PC-3 (cell line): Measurements from ENCODE around the gene TSPAN9. TPM values are rescaled to one million over a fixed set of nuclear protein-coding genes. Genes with fewer than 3 reads are reported as not detected.

Experiments
- ATAC-seq: fragments of 200-7000 bp; cut with Tn5 transposase; 2 replicates; pipeline ENCODE4 v1.9.1; 2020; ENCODE audit warnings: mild to moderate bottlenecking, moderate library complexity
- BruUV-seq: library from RNA; stranded (reverse); fragments of 400-500 nt; replicated peaks from 2 replicates; lab custom pipeline; 2021; lab: Mats Ljungman, UMichigan
- CTCF ChIA-PET: fragments of 300-600 bp; sonication (Branson Sonifier 250); formaldehyde crosslinking; loops from one replicate; lab custom pipeline; 2022; ENCODE audit warnings: antibody characterized with exemption; lab: Charles Lee
- POLR2A ChIA-PET: fragments of 300-600 bp; sonication (Branson Sonifier 250); formaldehyde crosslinking; loops from one replicate; lab custom pipeline; 2022; ENCODE audit warnings: antibody characterized with exemption; ENCODE audit not compliant: unreplicated experiment; lab: Charles Lee
- DNase-seq: peaks from one replicate; pipeline ENCODE4 v3.0.0-alpha.2; 2015
- H2AFZ ChIP-seq: fragments of 300-600 bp; sonication (generic); 2 replicates; pipeline ENCODE4 v1.6.0; 2016; ENCODE audit warnings: antibody characterized with exemption, low read length
- H3F3A ChIP-seq: fragments of 300-600 bp; sonication (generic); one replicate; pipeline ENCODE4 v1.6.0; 2017; ENCODE audit warnings: antibody characterized with exemption, low read length, control low read depth, mild to moderate bottlenecking; ENCODE audit not compliant: unreplicated experiment
- H3K27ac ChIP-seq: fragments of 300-600 bp; sonication (generic); 2 replicates; pipeline ENCODE4 v1.5.1; 2016; ENCODE audit warnings: mild to moderate bottlenecking, low read length
- H3K27me3 ChIP-seq: fragments of 300-600 bp; sonication (generic); 2 replicates; pipeline ENCODE4 v1.6.1; 2016; ENCODE audit warnings: low read length, mixed read lengths
- H3K36me3 ChIP-seq: fragments of 300-600 bp; sonication (generic); 2 replicates; pipeline ENCODE4 v1.6.1; 2016; ENCODE audit warnings: low read depth, mixed run types, low read length, mixed read lengths
- H3K4me1 ChIP-seq: fragments of 300-600 bp; sonication (generic); 2 replicates; pipeline ENCODE4 v1.5.1; 2016; ENCODE audit warnings: low read length; ENCODE audit not compliant: insufficient read depth
- H3K4me2 ChIP-seq: fragments of 300-600 bp; sonication (generic); 2 replicates; pipeline ENCODE4 v1.6.0; 2016; ENCODE audit warnings: low read length
- H3K4me3 ChIP-seq: fragments of 300-600 bp; sonication (generic); 2 replicates; pipeline ENCODE4 v1.5.1; 2016; ENCODE audit warnings: mild to moderate bottlenecking, low read length, mixed read lengths
- H3K79me2 ChIP-seq: fragments of 300-600 bp; sonication (generic); 2 replicates; pipeline ENCODE4 v1.6.1; 2017; ENCODE audit warnings: low read length, mixed read lengths
- H3K9ac ChIP-seq: fragments of 300-600 bp; sonication (generic); 2 replicates; pipeline ENCODE4 v1.6.0; 2016; ENCODE audit warnings: mild to moderate bottlenecking, low read length
- H3K9me2 ChIP-seq: fragments of 300-600 bp; sonication (generic); replicated peaks from 2 replicates; pipeline ENCODE4 v1.6.1; 2016; ENCODE audit warnings: mixed run types, low read length, mixed read lengths
- H3K9me3 ChIP-seq: fragments of 300-600 bp; sonication (generic); 2 replicates; pipeline ENCODE4 v1.6.1; 2016; ENCODE audit warnings: low read length, mixed read lengths
- H4K20me1 ChIP-seq: fragments of 300-600 bp; sonication (generic); 2 replicates; pipeline ENCODE4 v1.6.1; 2016; ENCODE audit warnings: low read length, mixed read lengths
- EZH2 ChIP-seq: fragments of 300-600 bp; sonication (generic); IDR thresholded peaks from one replicate; pipeline ENCODE4 v1.6.1; 2017; ENCODE audit warnings: antibody characterized with exemption, mild to moderate bottlenecking, low read length; ENCODE audit not compliant: unreplicated experiment
- EZH2phosphoT487 ChIP-seq: fragments of 300-600 bp; sonication (generic); IDR thresholded peaks from 2 replicates; pipeline ENCODE4 v1.6.1; 2018; ENCODE audit warnings: mild to moderate bottlenecking, antibody characterized with exemption, low read length, borderline replicate concordance
- intact Hi-C: fragments of 100-400 bp; cut with micrococcal nuclease; formaldehyde crosslinking; loops from 2 replicates; pipeline ENCODE4 v1.9.0; 2023
- total RNA-seq: library from RNA; depleted of rRNA; stranded (reverse); fragments of >200 nt; gene quantifications from 2 replicates; pipeline ENCODE4 v1.2.3, GENCODE V29; 2014
- TF ChIP-seq, protein P1 (sequence below): fragments of 300-600 bp; sonication (generic); conservative IDR thresholded peaks from 2 replicates; pipeline ENCODE4 v1.5.1; 2017; ENCODE audit warnings: antibody characterized with exemption, low read depth, mild to moderate bottlenecking, low read length

TSPAN9 gene
- total RNA-seq, 1 experiment from 2014 or later: 6.2 TPM

DNA sequence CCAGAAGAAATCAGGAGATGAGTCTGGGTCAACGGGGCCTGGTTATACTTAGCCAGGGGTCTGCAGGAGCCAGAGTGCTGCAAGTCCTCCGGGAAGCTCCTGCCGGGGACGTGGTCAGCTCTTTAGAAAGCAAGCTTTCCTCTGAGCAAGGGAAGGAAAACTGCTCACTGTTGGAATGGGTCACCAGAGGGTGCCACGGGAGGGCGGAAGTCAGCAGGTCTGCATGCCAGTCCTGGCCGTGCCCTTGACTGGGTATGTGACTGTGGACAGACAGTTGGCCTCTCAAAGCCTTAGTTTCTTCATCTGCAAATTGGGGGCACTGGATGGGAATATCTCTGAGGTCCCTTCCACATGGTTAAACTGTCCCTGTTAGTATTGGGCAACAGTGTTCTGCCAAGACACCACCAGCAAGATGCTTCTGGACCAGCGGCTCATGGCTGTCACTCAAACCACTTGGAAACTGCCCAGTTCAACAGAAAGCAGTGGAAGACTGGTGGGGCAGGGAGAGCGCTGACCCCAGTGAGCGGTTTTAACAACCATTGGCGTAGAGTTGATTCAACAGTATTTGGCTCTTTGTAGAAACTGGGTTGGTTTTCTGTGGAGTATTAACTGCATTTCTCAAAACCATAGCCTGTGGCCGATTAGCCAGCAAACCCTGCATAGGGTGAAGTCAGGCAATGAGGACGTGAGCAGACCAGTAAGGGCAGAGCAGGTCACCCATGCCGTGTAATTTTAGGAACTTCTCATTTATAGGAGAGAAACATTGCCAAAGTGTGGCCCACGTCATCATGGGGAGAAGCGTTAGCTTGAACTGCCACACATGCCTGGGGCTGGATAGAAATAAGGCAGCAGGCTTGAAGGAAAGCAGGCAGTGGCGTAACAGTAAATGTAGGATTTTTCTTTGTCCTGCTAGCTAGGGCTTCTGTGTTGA is 249.9 kb downstream of the TSPAN9 start:
- no peaks in the 10 kb centered on the region for H3K79me2 ChIP-seq
- no peak overlapping the region for H3K4me2 ChIP-seq
- no peaks in the 10 kb centered on the region for H3K4me1 ChIP-seq
- no peak overlapping the region for H2AFZ ChIP-seq
- POLR2A ChIA-PET: no interaction called here
- TF ChIP-seq, protein P1, sequence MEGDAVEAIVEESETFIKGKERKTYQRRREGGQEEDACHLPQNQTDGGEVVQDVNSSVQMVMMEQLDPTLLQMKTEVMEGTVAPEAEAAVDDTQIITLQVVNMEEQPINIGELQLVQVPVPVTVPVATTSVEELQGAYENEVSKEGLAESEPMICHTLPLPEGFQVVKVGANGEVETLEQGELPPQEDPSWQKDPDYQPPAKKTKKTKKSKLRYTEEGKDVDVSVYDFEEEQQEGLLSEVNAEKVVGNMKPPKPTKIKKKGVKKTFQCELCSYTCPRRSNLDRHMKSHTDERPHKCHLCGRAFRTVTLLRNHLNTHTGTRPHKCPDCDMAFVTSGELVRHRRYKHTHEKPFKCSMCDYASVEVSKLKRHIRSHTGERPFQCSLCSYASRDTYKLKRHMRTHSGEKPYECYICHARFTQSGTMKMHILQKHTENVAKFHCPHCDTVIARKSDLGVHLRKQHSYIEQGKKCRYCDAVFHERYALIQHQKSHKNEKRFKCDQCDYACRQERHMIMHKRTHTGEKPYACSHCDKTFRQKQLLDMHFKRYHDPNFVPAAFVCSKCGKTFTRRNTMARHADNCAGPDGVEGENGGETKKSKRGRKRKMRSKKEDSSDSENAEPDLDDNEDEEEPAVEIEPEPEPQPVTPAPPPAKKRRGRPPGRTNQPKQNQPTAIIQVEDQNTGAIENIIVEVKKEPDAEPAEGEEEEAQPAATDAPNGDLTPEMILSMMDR: no peak
- TF ChIP-seq EZH2phosphoT487 (no peak), EZH2 (no peak)
- H3K4me3 ChIP-seq: no peak overlapping the region
- no peaks in the 10 kb centered on the region for H3K36me3 ChIP-seq
- no peak for DNase-seq
- intact Hi-C loops: no loop called here
- BruUV-seq: no TSS peak
- no peaks in the 10 kb centered on the region for H3K9me3 ChIP-seq
- CTCF ChIA-PET: no interaction called here
- ATAC-seq: no peak
- no peak overlapping the region for H3K27ac ChIP-seq
- no peaks in the 10 kb centered on the region for H3K27me3 ChIP-seq
- no peaks in the 10 kb centered on the region for H3F3A ChIP-seq
- H4K20me1 ChIP-seq: no peaks in the 10 kb centered on the region
- no peaks in the 10 kb centered on the region for H3K9me2 ChIP-seq
- no peak overlapping the region for H3K9ac ChIP-seq

DNA sequence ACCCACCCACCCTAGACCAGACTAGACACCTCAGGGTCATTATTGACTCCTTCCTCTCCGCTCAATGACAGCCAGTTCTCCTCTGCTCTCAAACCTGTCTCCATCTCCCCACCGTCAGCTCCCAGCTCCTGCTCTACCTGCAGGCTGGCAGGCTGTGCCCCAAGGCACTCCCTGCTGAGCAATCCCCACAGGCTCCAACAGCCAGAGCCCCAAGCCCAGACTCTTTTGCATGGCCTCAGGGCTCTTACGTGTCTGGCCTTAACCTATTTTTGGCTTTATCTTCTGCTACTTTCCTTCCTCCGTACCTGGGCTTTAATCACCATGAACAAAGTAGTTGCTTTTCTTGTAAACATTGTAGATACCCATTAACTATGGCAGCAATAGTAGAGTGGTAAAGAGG is 250.9 kb downstream of the TSPAN9 start:
- DNase-seq (no peak), ATAC-seq (no peak)
- no peak overlapping the region for H2AFZ ChIP-seq
- intact Hi-C loops: no loop called here
- no peaks in the 10 kb centered on the region for H3K36me3 ChIP-seq
- no peak overlapping the region for H3K9ac ChIP-seq
- POLR2A ChIA-PET: no interaction called here
- H3K79me2 ChIP-seq: no peaks in the 10 kb centered on the region
- H4K20me1 ChIP-seq: no peaks in the 10 kb centered on the region
- H3K9me2 ChIP-seq: no peaks in the 10 kb centered on the region
- H3F3A ChIP-seq: no peaks in the 10 kb centered on the region
- TF ChIP-seq EZH2phosphoT487 (no peak), EZH2 (no peak)
- TF ChIP-seq, protein P1: no peak
- BruUV-seq: no TSS peak
- no peaks in the 10 kb centered on the region for H3K9me3 ChIP-seq
- H3K27me3 ChIP-seq: no peaks in the 10 kb centered on the region
- CTCF ChIA-PET: no interaction called here
- no peak overlapping the region for H3K27ac ChIP-seq
- H3K4me3 ChIP-seq: no peak overlapping the region
- H3K4me2 ChIP-seq: no peak overlapping the region
- H3K4me1 ChIP-seq: no peaks in the 10 kb centered on the region

DNA sequence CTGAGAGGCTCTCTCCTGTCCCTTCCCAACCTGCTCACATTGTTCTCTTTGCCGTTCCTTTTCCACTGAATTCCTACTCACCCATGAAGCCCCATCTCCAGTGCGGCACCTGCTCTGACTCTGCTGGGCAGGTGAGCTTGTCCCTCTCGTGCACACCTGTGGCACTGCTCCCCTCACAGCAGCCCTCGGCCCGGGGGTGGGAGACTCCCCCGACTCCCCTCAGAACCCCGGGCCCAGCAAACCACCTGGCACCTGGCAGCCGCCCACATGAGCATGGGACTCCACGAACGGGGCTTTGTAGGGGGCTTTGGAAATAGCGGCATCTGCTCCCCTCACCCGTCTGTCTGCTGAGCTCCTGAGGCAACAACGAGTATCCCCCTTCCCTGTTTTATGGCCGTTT is 251.4 kb downstream of the TSPAN9 start:
- H3K27me3 ChIP-seq: no peaks in the 10 kb centered on the region
- no peaks in the 10 kb centered on the region for H3K79me2 ChIP-seq
- no peaks in the 10 kb centered on the region for H3K4me1 ChIP-seq
- H3K9me2 ChIP-seq: no peaks in the 10 kb centered on the region
- intact Hi-C loops: no loop called here
- POLR2A ChIA-PET: no interaction called here
- H3K36me3 ChIP-seq: no peaks in the 10 kb centered on the region
- H3K9me3 ChIP-seq: no peaks in the 10 kb centered on the region
- no peaks in the 10 kb centered on the region for H3F3A ChIP-seq
- no peak overlapping the region for H3K4me3 ChIP-seq
- no peaks in the 10 kb centered on the region for H4K20me1 ChIP-seq
- no peak overlapping the region for H3K27ac ChIP-seq
- no peak overlapping the region for H3K4me2 ChIP-seq
- CTCF ChIA-PET: no interaction called here
- ATAC-seq: no peak
- H2AFZ ChIP-seq: no peak overlapping the region
- BruUV-seq: no TSS peak
- DNase-seq: no peak
- H3K9ac ChIP-seq: no peak overlapping the region
- TF ChIP-seq EZH2: no peak
- no peak for TF ChIP-seq EZH2phosphoT487
- TF ChIP-seq, protein P1: no peak
